Neural cell (in vitro differentiated cells): Measurements from ENCODE around the gene CAPN12. TPM values are rescaled to one million over a fixed set of nuclear protein-coding genes. Genes with fewer than 3 reads are reported as not detected.

Experiments
- H2AFZ ChIP-seq: fragments of 200-600, 300-800 bp; sonication (generic), shearing (Covaris generic); 2 replicates; pipeline ENCODE4 v1.6.0; 2014; ENCODE audit warnings: low read depth, mild to moderate bottlenecking, antibody characterized with exemption, low read length, moderate library complexity
- H3F3A ChIP-seq: fragments of 200-600 bp; shearing (Covaris generic); 2 replicates; pipeline ENCODE4 v1.6.1; 2016; ENCODE audit warnings: mild to moderate bottlenecking, moderate library complexity, mixed read lengths, antibody characterized with exemption, low read length; ENCODE audit not compliant: insufficient read depth, poor library complexity, severe bottlenecking
- H3K27ac ChIP-seq: fragments of 200-600, 300-800 bp; sonication (generic), shearing (Covaris generic); 2 replicates; pipeline ENCODE4 v1.5.1; 2014; ENCODE audit warnings: mild to moderate bottlenecking, low read length, moderate library complexity
- H3K27me3 ChIP-seq: fragments of 300-800, 200-600 bp; sonication (generic), shearing (Covaris generic); 2 replicates; pipeline ENCODE4 v1.6.0; 2014; ENCODE audit warnings: mild to moderate bottlenecking, low read depth, low read length, moderate library complexity; ENCODE audit not compliant: insufficient read depth
- H3K36me3 ChIP-seq: fragments of 300-800, 200-600 bp; sonication (generic), shearing (Covaris generic); 2 replicates; pipeline ENCODE4 v1.5.1; 2014; ENCODE audit warnings: mild to moderate bottlenecking, antibody characterized with exemption, low read length, moderate library complexity; ENCODE audit not compliant: insufficient read depth
- H3K4me2 ChIP-seq: fragments of 300-800, 200-600 bp; sonication (generic), shearing (Covaris generic); 2 replicates; pipeline ENCODE4 v1.6.0; 2014; ENCODE audit warnings: mild to moderate bottlenecking, low read length
- H3K4me3 ChIP-seq: fragments of 300-800, 200-600 bp; sonication (generic), shearing (Covaris generic); 2 replicates; pipeline ENCODE4 v1.5.1; 2014; ENCODE audit warnings: mild to moderate bottlenecking, low read length, moderate library complexity
- H3K79me2 ChIP-seq: fragments of 200-600 bp; shearing (Covaris generic); replicated peaks from 2 replicates; pipeline ENCODE4 v1.6.0; 2014; ENCODE audit warnings: mild to moderate bottlenecking, low read length, moderate library complexity; ENCODE audit not compliant: insufficient read depth
- H3K9ac ChIP-seq: fragments of 300-800, 200-600 bp; sonication (generic), shearing (Covaris generic); 2 replicates; pipeline ENCODE4 v1.6.1; 2016; ENCODE audit warnings: mild to moderate bottlenecking, low read length, mixed read lengths
- H3K9me2 ChIP-seq: fragments of 200-600 bp; shearing (Covaris generic); 2 replicates; pipeline ENCODE4 v1.6.1; 2016; ENCODE audit warnings: mild to moderate bottlenecking, low read length, mixed read lengths; ENCODE audit not compliant: insufficient read depth
- H3K9me3 ChIP-seq: fragments of 200-600, 300-800 bp; sonication (generic), shearing (Covaris generic); 2 replicates; pipeline ENCODE4 v1.6.1; 2016; ENCODE audit warnings: mild to moderate bottlenecking, mixed run types, low read length, moderate library complexity, mixed read lengths
- H4K20me1 ChIP-seq: fragments of 200-600 bp; shearing (Covaris generic); 2 replicates; pipeline ENCODE4 v1.6.1; 2016; ENCODE audit warnings: mild to moderate bottlenecking, mixed run types; ENCODE audit not compliant: insufficient read depth
- EP300 ChIP-seq: fragments of 450-650 bp; conservative IDR thresholded peaks from 2 replicates; pipeline ENCODE4 v1.6.1; 2014; ENCODE audit warnings: antibody characterized with exemption, mild to moderate bottlenecking, moderate library complexity; ENCODE audit not compliant: poor library complexity, severe bottlenecking
- EZH2 ChIP-seq: fragments of 200-600, 300-800 bp; shearing (Covaris generic), sonication (generic); IDR thresholded peaks from 2 replicates; pipeline ENCODE4 v1.6.1; 2014; ENCODE audit warnings: antibody characterized with exemption, low read length, borderline replicate concordance, mild to moderate bottlenecking; ENCODE audit not compliant: insufficient read depth, poor library complexity, severe bottlenecking
- MXI1 ChIP-seq: fragments of 450-650 bp; conservative IDR thresholded peaks from 2 replicates; pipeline ENCODE4 v1.6.1; 2014; ENCODE audit warnings: antibody characterized with exemption, mild to moderate bottlenecking; ENCODE audit not compliant: poor library complexity, severe bottlenecking
- POLR2AphosphoS5 ChIP-seq: IDR thresholded peaks from 2 replicates; pipeline ENCODE4 v1.6.1; 2012
- RAD21 ChIP-seq: fragments of 450-650 bp; conservative IDR thresholded peaks from 2 replicates; pipeline ENCODE4 v1.6.1; 2014; ENCODE audit warnings: antibody characterized with exemption, mild to moderate bottlenecking, moderate library complexity
- SMC3 ChIP-seq: fragments of 450-650 bp; conservative IDR thresholded peaks from 2 replicates; pipeline ENCODE4 v1.6.1; 2014; ENCODE audit warnings: antibody characterized with exemption, mild to moderate bottlenecking, moderate library complexity; ENCODE audit not compliant: poor library complexity
- TAF1 ChIP-seq: IDR thresholded peaks from 2 replicates; pipeline ENCODE4 v1.6.1; 2012; ENCODE audit warnings: low read depth
- polyA plus RNA-seq: library from polyadenylated mRNA; depleted of rRNA; stranded (reverse); fragments of >200 nt; gene quantifications from 2 replicates; pipeline ENCODE4 v1.2.3, GENCODE V29; 2014
- TF ChIP-seq, protein P1 (sequence below): fragments of 450-650 bp; IDR thresholded peaks from 2 replicates; pipeline ENCODE4 v1.5.1; 2014; ENCODE audit warnings: antibody characterized with exemption, mild to moderate bottlenecking, moderate library complexity; ENCODE audit not compliant: poor library complexity, severe bottlenecking
- TF ChIP-seq, protein P2 (sequence below): IDR thresholded peaks from 2 replicates; pipeline ENCODE4 v1.6.1; 2012; ENCODE audit warnings: borderline replicate concordance

CAPN12 gene
- polyA plus RNA-seq, 1 donor from 2014 or later = not detected

DNA sequence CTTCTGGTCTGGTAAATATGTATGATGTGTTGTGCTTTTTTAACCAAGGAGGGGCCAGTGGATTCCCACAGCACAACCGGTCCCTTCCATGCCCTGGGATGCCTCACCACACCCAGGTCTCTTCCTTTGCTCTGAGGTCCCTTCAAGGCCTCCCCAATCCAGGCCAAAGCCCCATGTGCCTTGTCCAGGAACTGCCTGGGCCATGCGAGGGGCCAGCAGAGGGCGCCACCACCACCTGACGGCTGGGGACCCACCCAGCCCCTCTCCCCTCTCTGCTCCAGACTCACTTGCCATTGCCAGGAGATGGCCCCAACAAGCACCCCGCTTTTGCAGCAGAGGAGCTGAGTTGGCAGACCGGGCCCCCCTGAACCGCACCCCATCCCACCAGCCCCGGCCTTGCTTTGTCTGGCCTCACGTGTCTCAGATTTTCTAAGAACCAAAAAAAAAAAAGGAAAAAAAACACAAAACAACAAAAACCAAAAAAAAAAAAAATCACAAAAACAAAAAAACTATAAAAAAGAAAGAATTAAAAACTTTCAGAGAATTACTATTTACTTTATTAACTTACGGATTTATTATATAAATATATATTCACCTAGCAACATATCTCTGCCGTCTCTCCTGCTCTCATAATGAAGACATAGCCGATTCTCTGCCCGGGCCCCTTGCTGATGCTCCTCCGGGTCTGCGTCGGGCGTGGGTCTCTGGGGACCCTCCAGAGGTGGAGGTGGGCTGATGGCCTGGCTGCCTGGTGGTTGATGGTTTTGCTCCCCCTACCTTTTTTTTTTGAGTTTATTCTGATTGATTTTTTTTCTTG, 14.4 kb downstream of the CAPN12 start:
- Histone ChIP-seq H3K27ac (no peak overlapping the region), H4K20me1 (no peaks in the 10 kb centered on the region), H3K4me2 (no peak overlapping the region), H3K9me2 (no peaks in the 10 kb centered on the region), H3K27me3 (no peaks in the 10 kb centered on the region), H3K4me3 (no peak overlapping the region), H3K79me2 (no peaks in the 10 kb centered on the region), H3F3A (no peaks in the 10 kb centered on the region), H3K9ac (no peak overlapping the region), H2AFZ (no peak overlapping the region), H3K9me3 (no peaks in the 10 kb centered on the region), H3K36me3 (no peaks in the 10 kb centered on the region)
- TF ChIP-seq POLR2AphosphoS5 (no peak), EZH2 (no peak), MXI1 (no peak), SMC3 (peak; percentile 62), RAD21 (no peak), TAF1 (no peak)
- TF ChIP-seq, protein P1, sequence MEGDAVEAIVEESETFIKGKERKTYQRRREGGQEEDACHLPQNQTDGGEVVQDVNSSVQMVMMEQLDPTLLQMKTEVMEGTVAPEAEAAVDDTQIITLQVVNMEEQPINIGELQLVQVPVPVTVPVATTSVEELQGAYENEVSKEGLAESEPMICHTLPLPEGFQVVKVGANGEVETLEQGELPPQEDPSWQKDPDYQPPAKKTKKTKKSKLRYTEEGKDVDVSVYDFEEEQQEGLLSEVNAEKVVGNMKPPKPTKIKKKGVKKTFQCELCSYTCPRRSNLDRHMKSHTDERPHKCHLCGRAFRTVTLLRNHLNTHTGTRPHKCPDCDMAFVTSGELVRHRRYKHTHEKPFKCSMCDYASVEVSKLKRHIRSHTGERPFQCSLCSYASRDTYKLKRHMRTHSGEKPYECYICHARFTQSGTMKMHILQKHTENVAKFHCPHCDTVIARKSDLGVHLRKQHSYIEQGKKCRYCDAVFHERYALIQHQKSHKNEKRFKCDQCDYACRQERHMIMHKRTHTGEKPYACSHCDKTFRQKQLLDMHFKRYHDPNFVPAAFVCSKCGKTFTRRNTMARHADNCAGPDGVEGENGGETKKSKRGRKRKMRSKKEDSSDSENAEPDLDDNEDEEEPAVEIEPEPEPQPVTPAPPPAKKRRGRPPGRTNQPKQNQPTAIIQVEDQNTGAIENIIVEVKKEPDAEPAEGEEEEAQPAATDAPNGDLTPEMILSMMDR = peak; percentile 52

DNA sequence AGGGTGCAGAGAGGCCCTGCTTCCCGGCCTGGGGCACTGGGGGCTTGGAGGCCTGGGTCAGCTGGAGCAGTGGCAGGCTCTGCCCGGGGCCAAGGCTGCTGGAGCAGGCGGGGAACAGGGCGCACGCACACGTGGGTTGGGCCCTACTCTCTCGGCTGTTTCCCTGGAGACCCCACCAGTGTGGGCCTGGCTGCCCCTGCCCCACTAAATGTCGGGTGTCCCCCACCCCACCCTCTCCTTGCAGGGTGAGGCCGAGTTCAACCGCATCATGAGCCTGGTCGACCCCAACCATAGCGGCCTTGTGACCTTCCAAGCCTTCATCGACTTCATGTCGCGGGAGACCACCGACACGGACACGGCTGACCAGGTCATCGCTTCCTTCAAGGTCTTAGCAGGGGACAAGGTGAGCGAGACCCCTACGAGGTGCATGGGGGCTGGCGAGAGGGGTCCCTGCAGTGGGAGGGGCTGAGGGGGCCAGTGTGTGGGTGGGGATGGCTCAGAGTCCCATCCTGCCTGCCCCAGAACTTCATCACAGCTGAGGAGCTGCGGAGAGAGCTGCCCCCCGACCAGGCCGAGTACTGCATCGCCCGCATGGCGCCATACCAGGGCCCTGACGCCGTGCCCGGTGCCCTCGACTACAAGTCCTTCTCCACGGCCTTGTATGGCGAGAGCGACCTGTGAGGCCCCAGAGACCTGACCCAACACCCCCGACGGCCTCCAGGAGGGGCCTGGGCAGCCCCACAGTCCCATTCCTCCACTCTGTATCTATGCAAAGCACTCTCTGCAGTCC, 15.3 kb downstream of the CAPN12 start:
- Histone ChIP-seq H3K9ac (no peak overlapping the region), H2AFZ (no peak overlapping the region), H3K4me3 (no peak overlapping the region), H3K9me2 (no peaks in the 10 kb centered on the region), H3K4me2 (no peak overlapping the region), H3K36me3 (no peaks in the 10 kb centered on the region), H3F3A (no peaks in the 10 kb centered on the region), H4K20me1 (no peaks in the 10 kb centered on the region), H3K27ac (no peak overlapping the region), H3K79me2 (no peaks in the 10 kb centered on the region), H3K27me3 (no peaks in the 10 kb centered on the region), H3K9me3 (no peaks in the 10 kb centered on the region)
- no peak for TF ChIP-seq POLR2AphosphoS5
- no peak for TF ChIP-seq EP300
- TF ChIP-seq TAF1 = no peak
- TF ChIP-seq RAD21 = no peak
- TF ChIP-seq, protein P1 = no peak
- no peak for TF ChIP-seq MXI1
- TF ChIP-seq, protein P2, sequence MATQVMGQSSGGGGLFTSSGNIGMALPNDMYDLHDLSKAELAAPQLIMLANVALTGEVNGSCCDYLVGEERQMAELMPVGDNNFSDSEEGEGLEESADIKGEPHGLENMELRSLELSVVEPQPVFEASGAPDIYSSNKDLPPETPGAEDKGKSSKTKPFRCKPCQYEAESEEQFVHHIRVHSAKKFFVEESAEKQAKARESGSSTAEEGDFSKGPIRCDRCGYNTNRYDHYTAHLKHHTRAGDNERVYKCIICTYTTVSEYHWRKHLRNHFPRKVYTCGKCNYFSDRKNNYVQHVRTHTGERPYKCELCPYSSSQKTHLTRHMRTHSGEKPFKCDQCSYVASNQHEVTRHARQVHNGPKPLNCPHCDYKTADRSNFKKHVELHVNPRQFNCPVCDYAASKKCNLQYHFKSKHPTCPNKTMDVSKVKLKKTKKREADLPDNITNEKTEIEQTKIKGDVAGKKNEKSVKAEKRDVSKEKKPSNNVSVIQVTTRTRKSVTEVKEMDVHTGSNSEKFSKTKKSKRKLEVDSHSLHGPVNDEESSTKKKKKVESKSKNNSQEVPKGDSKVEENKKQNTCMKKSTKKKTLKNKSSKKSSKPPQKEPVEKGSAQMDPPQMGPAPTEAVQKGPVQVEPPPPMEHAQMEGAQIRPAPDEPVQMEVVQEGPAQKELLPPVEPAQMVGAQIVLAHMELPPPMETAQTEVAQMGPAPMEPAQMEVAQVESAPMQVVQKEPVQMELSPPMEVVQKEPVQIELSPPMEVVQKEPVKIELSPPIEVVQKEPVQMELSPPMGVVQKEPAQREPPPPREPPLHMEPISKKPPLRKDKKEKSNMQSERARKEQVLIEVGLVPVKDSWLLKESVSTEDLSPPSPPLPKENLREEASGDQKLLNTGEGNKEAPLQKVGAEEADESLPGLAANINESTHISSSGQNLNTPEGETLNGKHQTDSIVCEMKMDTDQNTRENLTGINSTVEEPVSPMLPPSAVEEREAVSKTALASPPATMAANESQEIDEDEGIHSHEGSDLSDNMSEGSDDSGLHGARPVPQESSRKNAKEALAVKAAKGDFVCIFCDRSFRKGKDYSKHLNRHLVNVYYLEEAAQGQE = no peak
- TF ChIP-seq EZH2 = no peak
- no peak for TF ChIP-seq SMC3
